GM21717 (cell line): ENCODE data around the gene IL10RA.
A peak's percentile ranks its signal among the peaks of the same experiment; 100 is the strongest.
"Not testable (repeated sequence)": the region's sequence is repeated elsewhere in the genome, so short reads cannot be mapped to it uniquely, and the experiment has no call there.

Source experiments
- ATAC-seq: cut with Tn5 transposase; IDR thresholded peaks from one replicate; pipeline ENCODE4 v1.9.1; 2021; ENCODE audit warnings: mild to moderate bottlenecking, moderate library complexity; ENCODE audit not compliant: unreplicated experiment

IL10RA gene

DNA sequence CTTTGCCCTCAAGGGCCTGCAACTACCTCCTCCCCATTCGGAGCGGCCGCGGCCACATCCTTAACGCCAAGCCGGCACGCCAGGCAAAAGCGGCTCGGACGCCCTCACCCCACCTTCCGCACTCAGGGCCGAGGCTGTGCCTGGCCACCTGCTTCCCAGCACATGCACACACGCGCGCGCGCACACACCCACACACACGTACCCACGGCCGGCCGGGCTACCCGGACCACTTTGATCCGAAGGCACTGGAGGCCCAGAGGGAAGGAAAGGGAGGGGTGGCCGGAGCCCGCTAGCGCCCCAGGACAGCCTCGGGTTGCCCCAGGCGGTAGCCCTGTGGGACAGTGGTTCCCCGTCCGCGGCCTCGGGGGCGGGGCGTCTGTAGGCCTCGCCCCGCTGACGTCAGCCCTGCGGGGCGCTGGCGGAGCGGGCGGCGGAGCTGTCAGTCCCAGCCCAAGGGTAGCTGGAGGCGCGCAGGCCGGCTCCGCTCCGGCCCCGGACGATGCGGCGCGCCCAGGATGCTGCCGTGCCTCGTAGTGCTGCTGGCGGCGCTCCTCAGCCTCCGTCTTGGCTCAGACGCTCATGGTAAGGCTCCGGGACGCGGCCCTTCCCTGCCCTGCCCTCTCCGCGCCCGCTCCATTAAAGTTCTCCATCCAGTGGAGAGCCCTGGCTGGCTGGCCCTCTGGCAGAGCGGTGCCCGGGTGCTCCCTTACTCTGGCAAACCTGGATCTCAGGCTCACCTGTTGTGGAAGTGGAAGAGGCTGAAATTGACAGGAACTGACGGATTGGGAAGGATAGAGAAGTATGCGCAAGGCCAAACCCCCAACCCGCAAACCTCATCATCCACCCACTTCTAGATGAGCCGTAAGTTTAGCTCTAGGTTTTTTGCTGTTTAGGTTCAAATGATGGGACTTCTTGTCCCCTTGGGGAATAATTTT, at the start of gene IL10RA:
Gene IL10RA, plus strand, starts transcription at position 442 of the 935 bp plus-strand sequence. Its CDS starts 74 bp downstream, at position 516.
- ATAC-seq, result peak; percentile 84

DNA sequence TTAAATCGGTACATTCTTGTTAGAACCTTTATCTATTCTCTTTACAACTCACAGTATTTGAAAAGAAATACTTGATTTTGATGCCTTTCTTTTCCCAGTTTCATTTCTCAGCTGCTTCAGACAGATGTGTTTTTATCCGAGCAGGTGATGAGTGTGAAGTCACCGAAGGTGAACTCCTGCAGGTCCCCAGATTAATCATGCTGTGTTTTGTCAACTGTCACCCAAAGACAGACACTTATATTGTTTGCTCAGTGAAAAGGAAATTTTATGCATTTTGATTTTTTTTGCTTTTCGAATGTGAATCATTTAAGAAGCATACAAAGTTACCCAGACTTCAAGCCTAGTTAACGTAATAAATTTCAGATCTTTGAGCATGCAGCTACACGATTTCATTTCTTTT, 49.2 kb upstream of the IL10RA start:
- no peak for ATAC-seq

- no peak for ATAC-seq
Observed at GRCh38 chr11:117940736-117941135, 45.5 kb upstream of the IL10RA start.

DNA sequence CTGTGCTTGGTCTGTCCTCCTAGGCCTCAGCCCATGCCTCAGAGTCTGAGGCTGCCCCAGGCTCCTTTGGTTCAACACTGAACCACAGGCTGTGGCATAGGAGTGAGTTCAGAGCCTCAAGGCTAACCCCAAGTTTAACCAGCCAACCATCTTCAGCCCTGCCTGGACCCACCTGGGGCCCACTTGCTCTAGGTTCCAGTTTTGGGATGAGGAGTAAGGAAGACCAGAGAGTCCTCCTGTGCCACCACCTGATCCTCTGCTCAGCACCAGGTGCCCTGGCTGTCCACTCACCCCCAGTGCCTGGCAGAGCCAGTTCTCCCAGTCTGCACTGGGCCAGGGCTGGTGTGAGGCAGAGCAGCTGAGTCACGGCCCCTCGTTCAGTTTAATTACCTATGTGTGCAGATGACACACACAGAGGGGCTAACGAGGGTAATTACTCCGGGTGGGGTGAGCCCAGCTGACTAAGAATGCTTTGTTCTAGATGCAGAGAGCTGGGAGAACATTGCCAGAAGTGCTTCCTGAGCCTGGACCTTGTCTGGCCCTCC, 45.0 kb upstream of the IL10RA start:
- ATAC-seq, result no peak

DNA sequence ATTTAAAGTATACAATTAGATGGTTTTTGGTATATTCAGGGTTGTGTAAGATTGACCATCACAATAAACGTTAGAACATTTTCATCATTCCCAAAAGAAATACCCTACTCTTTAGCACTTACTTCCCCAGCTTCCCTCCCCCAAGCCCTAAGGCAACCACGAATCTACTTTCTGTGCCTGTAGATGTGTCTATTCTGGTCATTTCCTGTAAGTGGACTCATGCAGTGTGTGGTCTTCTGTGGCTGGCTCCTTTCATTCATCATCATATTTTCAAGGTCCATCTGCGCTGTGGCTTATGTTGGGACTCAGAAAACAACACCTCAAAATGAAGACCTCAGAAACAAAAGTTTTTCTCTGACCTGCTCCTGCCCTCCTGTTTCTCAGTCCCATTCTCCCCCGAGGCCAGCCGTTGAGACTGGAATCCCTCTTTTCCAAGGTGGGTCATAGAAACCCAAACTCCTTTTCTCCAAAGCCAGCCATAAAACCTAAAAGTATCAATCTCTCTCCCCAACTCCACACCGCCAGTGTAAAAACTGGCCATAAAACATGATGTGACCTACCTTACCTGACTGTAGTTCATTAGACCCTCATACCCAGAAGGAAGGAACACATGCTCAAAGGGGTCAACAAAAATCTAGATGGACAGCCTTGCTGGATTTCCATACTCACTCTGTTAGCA, 44.1 kb upstream of the IL10RA start:
- no peak for ATAC-seq

GRCh38 chr11:117944554-117944953, 41.6 kb upstream of the IL10RA start:
- ATAC-seq, result no peak

DNA sequence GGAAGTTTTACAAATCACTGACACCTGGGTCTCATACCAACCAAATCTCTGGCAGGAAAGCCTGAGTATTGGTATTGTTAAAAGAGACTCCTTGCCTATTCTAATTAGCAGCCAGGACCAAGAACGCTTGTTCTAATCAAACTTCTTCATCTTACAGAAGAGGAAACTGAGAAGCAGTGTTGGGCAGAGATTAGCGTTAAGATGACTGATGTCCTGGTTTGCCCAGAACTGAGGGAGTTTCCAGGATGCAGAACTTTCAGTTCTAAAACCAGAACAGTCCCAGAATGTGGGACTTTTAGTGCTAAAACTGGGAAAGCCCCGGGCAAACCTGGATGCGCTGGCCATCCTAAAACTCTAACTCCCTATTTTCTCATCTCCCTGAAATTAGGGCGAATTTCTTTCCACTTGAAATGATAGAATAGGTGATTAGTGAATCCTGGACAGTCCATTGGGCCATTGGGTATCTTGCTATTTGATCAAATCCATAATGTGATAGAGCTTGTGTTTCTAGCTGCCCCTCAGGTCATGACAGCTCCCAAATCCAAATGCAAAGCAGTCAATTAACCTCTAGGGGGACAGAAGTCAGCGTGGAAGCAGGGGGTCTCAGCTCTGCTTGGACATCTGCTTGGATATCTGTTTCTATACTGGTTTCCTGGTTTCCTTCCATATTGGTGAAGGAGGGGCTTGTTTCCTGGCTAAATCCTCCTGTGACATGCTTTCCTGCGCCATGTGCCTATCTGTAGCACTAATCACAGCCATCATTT, 41.0 kb upstream of the IL10RA start:
- no peak for ATAC-seq

DNA sequence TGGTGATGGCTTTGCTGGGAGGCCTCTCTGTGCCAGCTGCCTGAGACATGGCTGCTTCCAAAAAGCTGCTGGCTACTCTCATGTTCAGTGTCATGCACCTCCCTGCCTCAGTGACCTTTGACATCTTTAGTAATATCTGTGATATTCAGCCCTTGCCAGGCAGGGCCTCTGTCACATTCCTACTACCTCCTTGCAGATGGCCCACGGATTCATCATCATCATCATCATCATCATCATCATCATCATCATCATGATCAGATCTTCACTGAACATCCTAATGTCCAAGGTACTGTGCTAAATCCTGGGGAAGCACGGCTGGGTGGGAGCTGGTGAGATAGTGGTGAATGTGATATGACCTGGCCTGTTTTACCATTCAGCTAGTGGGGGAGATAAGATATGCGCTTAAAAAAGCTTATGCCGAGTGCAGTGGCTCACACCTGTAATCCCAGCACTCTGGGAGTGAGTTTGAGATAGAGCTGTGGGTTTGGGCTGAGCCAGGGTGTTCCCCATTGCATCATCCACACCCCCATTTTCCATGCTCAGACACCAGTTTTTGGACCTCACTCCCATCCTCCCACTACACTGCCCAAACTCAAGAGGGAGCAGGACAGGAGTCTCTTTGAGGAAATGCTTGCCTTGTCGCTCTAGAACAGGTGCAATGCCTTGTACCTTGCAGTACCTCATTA, 39.9 kb upstream of the IL10RA start:
- no peak for ATAC-seq

DNA sequence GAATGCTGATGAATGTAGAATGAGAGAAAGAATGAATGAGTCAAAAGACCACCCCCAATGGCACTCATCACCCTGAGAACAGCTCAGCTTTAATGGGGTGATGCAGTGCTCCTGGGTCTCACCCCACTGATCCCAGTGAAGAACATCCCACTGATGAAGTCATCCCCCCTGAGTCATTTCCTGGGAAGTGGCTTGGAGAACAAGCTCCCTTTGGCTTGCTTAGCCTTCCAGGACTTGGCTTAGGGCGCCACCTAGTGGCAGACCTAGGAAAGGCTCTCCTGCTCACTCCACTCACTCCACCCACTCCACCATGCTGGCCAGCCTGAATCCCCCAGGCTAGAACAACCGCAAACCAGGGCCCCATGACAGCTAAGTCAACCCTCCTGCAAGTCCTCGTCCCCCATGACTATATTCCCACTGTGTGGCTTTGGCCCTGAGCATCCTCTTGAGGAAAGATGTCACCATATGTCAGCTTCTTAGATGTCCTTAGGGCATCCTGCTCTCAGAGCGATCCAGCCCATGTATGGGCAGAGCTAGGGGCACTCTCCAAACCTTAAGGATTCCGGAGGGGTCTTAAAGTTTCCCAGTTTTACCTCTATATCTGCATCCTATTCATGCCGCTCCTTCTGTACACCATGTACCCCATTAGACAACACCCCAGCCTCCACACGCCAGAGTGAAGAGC, 39.2 kb upstream of the IL10RA start:
- no peak for ATAC-seq

- not testable (repeated sequence) for ATAC-seq
Observed at GRCh38 chr11:117947751-117948150, 38.4 kb upstream of the IL10RA start.

DNA sequence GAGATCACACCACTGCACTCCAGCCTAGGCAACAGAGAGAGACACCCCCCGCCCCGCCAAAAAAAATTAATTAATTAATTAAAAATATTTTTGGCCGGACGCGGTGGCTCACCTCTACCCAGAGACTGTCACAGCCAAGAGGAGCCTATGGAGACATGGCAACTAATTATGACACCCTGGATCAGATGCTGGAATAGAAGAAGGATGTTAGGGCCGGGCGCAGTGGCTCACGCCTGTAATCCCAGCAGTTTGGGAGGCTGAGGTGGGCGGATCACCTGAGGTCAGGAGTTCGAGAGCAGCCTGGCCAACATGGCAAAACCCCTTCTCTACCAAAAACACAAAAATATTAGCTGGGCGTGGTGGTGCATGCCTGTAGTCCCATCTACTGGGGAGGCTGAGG, 37.7 kb upstream of the IL10RA start:
- ATAC-seq, result not testable (repeated sequence)

- no peak for ATAC-seq
Observed at GRCh38 chr11:117949062-117949461, 37.1 kb upstream of the IL10RA start.

DNA sequence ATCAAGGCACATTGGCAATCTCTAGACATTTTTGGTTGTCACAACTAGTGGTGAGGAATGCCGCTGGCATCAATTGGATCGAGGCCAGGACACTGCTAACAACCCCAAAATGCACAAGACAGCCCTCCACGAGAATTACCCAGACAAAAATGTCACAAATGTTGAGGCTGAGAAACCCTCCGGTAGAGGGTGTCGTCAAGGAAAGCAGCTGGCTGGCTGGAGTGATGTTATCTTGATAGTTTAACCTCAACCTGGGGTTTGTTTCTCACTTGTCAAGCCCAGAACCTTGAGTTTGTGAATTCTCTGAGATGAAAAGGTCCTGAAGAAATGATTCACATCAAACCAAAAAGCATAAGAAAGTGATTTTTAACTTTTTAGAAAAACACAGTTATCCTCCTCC, 35.9 kb upstream of the IL10RA start:
- ATAC-seq, result no peak

GRCh38 chr11:117950993-117951961, 34.9 kb upstream of the IL10RA start:
- no peak for ATAC-seq

DNA sequence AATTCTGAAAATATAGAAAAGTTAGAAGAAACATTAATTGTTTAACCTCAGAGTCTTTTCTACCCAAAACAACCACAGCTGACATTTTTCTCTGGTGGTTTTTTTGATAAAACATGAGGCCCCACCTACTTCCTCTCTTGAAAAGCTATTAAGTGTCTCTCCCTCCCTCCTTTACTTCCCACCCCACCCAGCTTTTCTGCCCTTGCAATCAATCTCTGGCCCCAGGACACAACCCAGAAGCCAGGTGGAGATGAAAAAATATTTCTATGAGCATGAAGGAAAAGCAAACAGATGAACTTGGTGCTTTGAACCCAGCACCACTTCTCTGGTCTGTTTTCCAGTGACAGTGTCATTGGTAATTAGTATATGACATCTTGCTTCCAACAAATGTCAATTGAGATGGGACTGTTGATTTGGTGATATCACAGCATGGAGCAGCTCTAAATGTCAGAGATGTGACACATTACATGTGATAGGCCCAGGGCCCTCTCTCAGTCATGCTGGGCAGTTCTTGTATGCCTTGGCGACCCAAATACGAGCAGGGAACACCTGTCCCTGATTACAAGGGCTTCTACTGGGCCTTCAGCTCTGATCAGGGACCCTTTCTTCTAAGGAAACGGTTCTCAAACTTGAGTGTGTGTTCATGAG, 33.0 kb upstream of the IL10RA start:
- ATAC-seq, result no peak

- ATAC-seq, result no peak
Observed at GRCh38 chr11:117958949-117959348, 27.2 kb upstream of the IL10RA start.

- ATAC-seq, result no peak
Observed at GRCh38 chr11:117959438-117960149, 26.6 kb upstream of the IL10RA start.

DNA sequence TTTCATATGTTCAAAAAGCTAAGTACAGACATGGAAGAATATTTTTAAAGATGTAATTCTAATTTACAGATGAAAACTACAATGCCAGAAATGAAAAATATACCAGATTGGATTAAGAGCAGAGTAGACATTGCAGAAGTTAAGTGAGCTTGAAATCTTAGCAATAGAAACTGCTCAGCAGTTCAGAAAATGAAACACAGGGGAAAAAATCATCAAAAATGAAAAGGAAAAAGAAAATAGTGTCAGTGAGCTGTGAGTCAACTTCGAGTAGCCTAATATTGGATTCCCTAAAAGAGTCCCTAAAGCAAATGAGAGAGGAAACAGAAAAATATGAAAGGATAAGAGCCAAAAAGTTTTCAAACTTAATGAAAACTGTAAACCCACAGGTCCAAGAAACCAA, 25.8 kb upstream of the IL10RA start:
- ATAC-seq, result no peak
